ENCODE measurements around the gene BLMH. TPM values are rescaled to one million over a fixed set of nuclear protein-coding genes. Genes with fewer than 3 reads are reported as not detected.

BLMH gene
- total and polyA plus RNA-seq, 10 of the 15 experiments (the other 5 are each of a cell fraction or from before 2014, with no cell fraction given) = 16.1 to 63.9 (median 54.0) TPM

- H3K4me3 ChIP-seq = no peak overlapping the region
- H3K36me3 ChIP-seq (ENCODE audit: control insufficient read depth in 2 of 2, insufficient read depth in 2 of 2, low read length in 1 of 2) = no peaks in the 10 kb centered on the region
- no peaks in the 10 kb centered on the region for H3K27me3 ChIP-seq (replicated peaks in 1 of 2; ENCODE audit: control insufficient read depth in 2 of 2, insufficient read depth in 2 of 2, low read length in 1 of 2)
- WGBS (ENCODE audit: insufficient coverage, insufficient replicate concordance, low lambda C conversion rate, missing lambda C conversion rate) = 46% methylated on average over 25 of the region's 27 CpGs
- intact Hi-C loops (cut with micrococcal nuclease; ENCODE audit: unreplicated experiment) (loop anchor here (10.0 kb wide), 1 partner anchor 96 kb away; the partner anchor contains the start of gene TMIGD1), in situ Hi-C loops (cut with MboI) (loop anchor here (5.0 kb wide), 1 partner anchor 111 kb away; no protein-coding TSS in a partner anchor)
- no peak overlapping the region for H3K9ac ChIP-seq (ENCODE audit: control insufficient read depth, insufficient read depth, low read length)
- H3K4me1 ChIP-seq (ENCODE audit: control insufficient read depth, insufficient read depth, low read length) = peaks cover 29% of the 10 kb centered on the region
- ChIA-PET POLR2A (no interaction called here), RAD21 (ENCODE audit: unreplicated experiment) (interaction anchor here (1.2 to 1.5 kb wide), 2 partner anchors 98 to 114 kb away, joined by 3 to 5 read pairs; no protein-coding TSS in a partner anchor), SMC1A (ENCODE audit: uncharacterized antibody, unreplicated experiment) (interaction anchor here (1.3 to 3.8 kb wide), 2 partner anchors 98 to 133 kb away, joined by 7 to 14 read pairs; no protein-coding TSS in a partner anchor), CTCF (interaction anchor here (0.7 to 5.6 kb wide), 6 partner anchors 45 to 227 kb away, joined by 3 to 127 read pairs (median 6); no protein-coding TSS in a partner anchor)
- H3K27ac ChIP-seq (ENCODE audit: control insufficient read depth, insufficient read depth) = no peak overlapping the region
- H3K4me2 ChIP-seq (ENCODE audit: control insufficient read depth, insufficient read depth) = no peak overlapping the region
- H4K20me1 ChIP-seq (ENCODE audit: control insufficient read depth, insufficient read depth) = no peaks in the 10 kb centered on the region
- ATAC-seq = no peak
- H3K79me2 ChIP-seq (ENCODE audit: control insufficient read depth, insufficient read depth, low read length) = no peaks in the 10 kb centered on the region
- no peak for TF ChIP-seq ZNF622 (IDR thresholded peaks at IDR 0.05)
- TF ChIP-seq PML (IDR thresholded peaks at IDR 0.05; ENCODE audit: low read length) = no peak
- TF ChIP-seq SREBF2 (IDR thresholded peaks at IDR 0.05; ENCODE audit: low read length) = no peak
- TF ChIP-seq CHD1 (IDR thresholded peaks at IDR 0.05; ENCODE audit: low read depth, low read length) = no peak
- no peak for TF ChIP-seq RFX5 (IDR thresholded peaks at IDR 0.05; ENCODE audit: low read depth, low read length)
- no peak for TF ChIP-seq IRF4 (IDR thresholded peaks at IDR 0.05; ENCODE audit: low read depth, low read length)
- peak overlapping the region; percentile 35 for H2AFZ ChIP-seq (ENCODE audit: control insufficient read depth, low read depth, low read length)
- no peak for DNase-seq (ENCODE audit: low read depth, low spot score)
- no peaks in the 10 kb centered on the region; the same call in 2 of the 3 replicates for H3K9me3 ChIP-seq (replicated peaks; ENCODE audit: control insufficient read depth, insufficient read depth, low read length)
- no TSS peak for BruUV-seq (replicated peaks)
- FAIRE-seq = no peak
Measured at GRCh38 chr17:30238387-30239088, 53.2 kb downstream of the BLMH start.

DNA sequence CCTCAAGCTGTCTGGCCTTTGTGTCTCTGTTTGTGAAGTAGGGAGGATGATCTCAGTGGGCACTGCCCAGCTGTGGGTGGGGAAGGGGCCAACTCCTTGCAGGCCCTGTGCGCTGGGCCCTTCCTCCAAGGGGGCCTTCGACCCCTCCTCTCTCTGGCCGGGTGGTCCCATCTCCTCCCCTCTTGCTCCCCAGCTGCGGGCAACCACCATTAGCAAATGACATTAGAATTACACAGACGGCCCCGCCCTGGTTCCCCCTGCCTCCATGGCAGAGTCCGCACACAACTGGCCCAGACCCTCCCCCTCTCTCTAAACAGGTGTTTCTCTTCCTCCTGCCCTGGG lies 53.8 kb downstream of the BLMH start:
- H3K4me3 ChIP-seq = no peak overlapping the region
- no peak overlapping the region for H2AFZ ChIP-seq (ENCODE audit: control insufficient read depth, low read depth, low read length)
- no peaks in the 10 kb centered on the region for H3K36me3 ChIP-seq (ENCODE audit: control insufficient read depth in 2 of 2, insufficient read depth in 2 of 2, low read length in 1 of 2)
- no peaks in the 10 kb centered on the region; the same call in 2 of the 3 replicates for H3K9me3 ChIP-seq (replicated peaks; ENCODE audit: control insufficient read depth, insufficient read depth, low read length)
- ChIA-PET SMC1A (ENCODE audit: uncharacterized antibody, unreplicated experiment) (interaction anchor here (0.7 to 4.5 kb wide), 5 partner anchors 46 to 142 kb away, joined by 3 to 69 read pairs (median 7); no protein-coding TSS in a partner anchor), RAD21 (ENCODE audit: unreplicated experiment) (interaction anchor here (1.2 kb wide), 1 partner anchor 98 kb away, joined by 3 read pairs; no protein-coding TSS in a partner anchor), CTCF (interaction anchor here (1.2 to 5.6 kb wide), 8 partner anchors 14 to 132 kb away, joined by 3 to 127 read pairs (median 11); partner anchors contain the start of gene TMIGD1), POLR2A (no interaction called here)
- 13% methylated on average over 7 of the region's 7 CpGs for WGBS (ENCODE audit: insufficient coverage, insufficient replicate concordance, low lambda C conversion rate, missing lambda C conversion rate)
- ATAC-seq = no peak
- no peak overlapping the region for H3K27ac ChIP-seq (ENCODE audit: control insufficient read depth, insufficient read depth)
- FAIRE-seq = no peak
- no peaks in the 10 kb centered on the region for H3K79me2 ChIP-seq (ENCODE audit: control insufficient read depth, insufficient read depth, low read length)
- peaks cover 29% of the 10 kb centered on the region for H3K4me1 ChIP-seq (ENCODE audit: control insufficient read depth, insufficient read depth, low read length)
- H3K9ac ChIP-seq (ENCODE audit: control insufficient read depth, insufficient read depth, low read length) = no peak overlapping the region
- BruUV-seq (replicated peaks) = no TSS peak
- in situ Hi-C loops (cut with MboI) (loop anchor here (5.0 kb wide), 1 partner anchor 111 kb away; no protein-coding TSS in a partner anchor), intact Hi-C loops (cut with micrococcal nuclease; ENCODE audit: unreplicated experiment) (loop anchor here (10.0 kb wide), 1 partner anchor 97 kb away; the partner anchor contains the start of gene TMIGD1)
- H3K4me2 ChIP-seq (ENCODE audit: control insufficient read depth, insufficient read depth) = no peak overlapping the region; the same call in 1 of the 2 replicates
- no peaks in the 10 kb centered on the region for H3K27me3 ChIP-seq (replicated peaks in 1 of 2; ENCODE audit: control insufficient read depth in 2 of 2, insufficient read depth in 2 of 2, low read length in 1 of 2)
- H4K20me1 ChIP-seq (ENCODE audit: control insufficient read depth, insufficient read depth) = no peaks in the 10 kb centered on the region
- no peak for DNase-seq (ENCODE audit: low read depth, low spot score)
- TF ChIP-seq BHLHE40 (IDR thresholded peaks at IDR 0.05; ENCODE audit: borderline replicate concordance in 1 of 2, low read depth in 2 of 2, low read length in 1 of 2) (no peak), KLF5 (IDR thresholded peaks at IDR 0.05; ENCODE audit: partially characterized antibody) (no peak), FOS (IDR thresholded peaks at IDR 0.05; ENCODE audit: borderline replicate concordance, extremely low read depth, insufficient read length) (no peak), RCOR1 (conservative IDR thresholded peaks at IDR 0.05; ENCODE audit: low read depth, low read length) (no peak), USF2 (IDR thresholded peaks at IDR 0.05; ENCODE audit: borderline replicate concordance, low read depth, low read length) (no peak), NKRF (conservative IDR thresholded peaks at IDR 0.05) (no peak), RBBP5 (conservative IDR thresholded peaks at IDR 0.05) (no peak), RAD21 (IDR thresholded peaks at IDR 0.05; ENCODE audit: insufficient read depth, low read depth, low read length) (no peak)

Measured in GM12878 (cell line).